Stimulated activated CD4-positive, alpha-beta T cell treated with anti-CD3 and anti-CD28 coated beads, Interleukin-12 subunit alpha, Interleukin-12 subunit beta, amount 100 ng/mL, for 4 hours (primary cell): ENCODE data around the gene RIMBP2.

Experiments
- DNase-seq: peaks from one replicate; pipeline ENCODE4 v3.0.0-alpha.2; 2020

Gene RIMBP2

GRCh38 chr12:130435826-130436225, 280.3 kb downstream of the RIMBP2 start:
- no peak for DNase-seq

- no peak for DNase-seq
Measured at GRCh38 chr12:130435331-130435730, 280.8 kb downstream of the RIMBP2 start.

DNA sequence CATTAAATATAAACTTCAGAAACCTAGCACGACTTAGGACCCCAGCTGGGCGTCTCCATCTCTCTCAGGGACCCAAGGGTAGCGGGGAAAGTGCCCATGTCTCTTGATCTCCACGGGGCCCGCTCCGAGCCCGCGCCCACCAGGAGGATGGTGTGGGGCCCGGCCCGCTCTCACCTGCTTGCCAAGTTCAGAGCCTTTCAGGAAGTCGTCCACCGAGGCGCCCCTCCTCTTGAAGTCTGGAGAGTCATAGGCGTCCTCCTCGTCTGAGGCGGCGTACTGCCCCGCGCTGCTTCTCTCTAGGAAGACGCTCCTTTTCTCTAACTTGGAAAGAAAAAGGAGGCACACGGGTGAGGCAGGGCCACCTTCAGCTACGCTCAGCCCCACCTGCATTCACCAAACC, 281.5 kb downstream of the RIMBP2 start:
- no peak for DNase-seq

DNA sequence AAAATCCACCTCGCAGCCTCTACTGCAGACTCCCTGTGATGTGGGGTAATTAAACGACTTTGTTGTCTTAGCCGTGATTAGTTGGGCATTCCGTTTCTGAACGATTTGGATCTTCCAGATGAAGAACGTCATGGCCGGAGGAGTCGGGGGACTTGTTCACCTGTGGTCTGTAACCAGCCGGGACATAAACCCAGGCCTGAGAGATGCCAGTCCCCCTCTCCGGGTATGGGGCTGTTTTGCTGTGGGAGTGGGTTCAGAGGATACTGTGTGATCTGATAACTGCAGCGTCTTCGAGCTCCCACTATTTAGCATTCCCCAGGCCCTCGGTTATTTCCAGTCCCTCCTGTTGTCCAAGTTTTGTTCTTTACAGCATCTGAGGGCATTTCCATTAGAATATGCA, 282.3 kb downstream of the RIMBP2 start:
- DNase-seq: no peak

DNA sequence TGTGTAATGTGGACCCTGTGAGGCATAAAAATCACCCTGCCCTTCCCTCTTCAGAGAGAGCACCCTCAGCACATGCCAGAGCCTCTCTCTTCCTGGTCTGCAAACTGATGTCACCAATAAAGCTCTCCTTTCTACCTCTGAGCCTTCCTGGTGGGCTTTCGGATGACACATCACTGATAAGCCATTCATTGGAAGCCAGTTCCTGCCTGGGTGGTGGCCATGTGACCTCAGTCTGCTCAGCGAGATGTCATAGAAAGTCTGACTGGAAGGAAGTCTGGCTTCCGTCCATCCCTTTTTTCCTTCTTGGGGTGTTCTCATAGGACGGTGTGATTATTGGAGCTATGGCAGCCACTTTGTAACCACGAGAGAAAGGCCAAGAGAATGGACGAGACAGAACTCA, 282.7 kb downstream of the RIMBP2 start:
- no peak for DNase-seq

DNA sequence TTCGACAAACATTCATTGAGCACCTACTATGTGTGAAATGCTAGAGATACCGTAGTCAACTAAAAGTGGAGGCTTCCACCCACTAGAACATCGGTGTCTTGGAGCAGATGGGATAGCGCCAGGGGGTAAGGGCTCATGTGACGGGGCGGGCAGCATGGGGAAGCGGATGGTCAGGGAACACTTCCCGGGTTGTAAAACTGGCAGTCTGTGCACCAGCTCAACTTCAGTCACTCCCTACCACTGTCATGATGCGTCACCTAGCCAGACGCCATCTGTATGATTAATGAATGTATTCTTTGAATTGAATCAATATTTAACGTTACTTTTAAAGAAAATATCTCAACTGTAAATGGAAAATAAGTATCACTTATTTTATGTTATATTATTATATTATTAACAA, 284.9 kb downstream of the RIMBP2 start:
- DNase-seq: no peak

DNA sequence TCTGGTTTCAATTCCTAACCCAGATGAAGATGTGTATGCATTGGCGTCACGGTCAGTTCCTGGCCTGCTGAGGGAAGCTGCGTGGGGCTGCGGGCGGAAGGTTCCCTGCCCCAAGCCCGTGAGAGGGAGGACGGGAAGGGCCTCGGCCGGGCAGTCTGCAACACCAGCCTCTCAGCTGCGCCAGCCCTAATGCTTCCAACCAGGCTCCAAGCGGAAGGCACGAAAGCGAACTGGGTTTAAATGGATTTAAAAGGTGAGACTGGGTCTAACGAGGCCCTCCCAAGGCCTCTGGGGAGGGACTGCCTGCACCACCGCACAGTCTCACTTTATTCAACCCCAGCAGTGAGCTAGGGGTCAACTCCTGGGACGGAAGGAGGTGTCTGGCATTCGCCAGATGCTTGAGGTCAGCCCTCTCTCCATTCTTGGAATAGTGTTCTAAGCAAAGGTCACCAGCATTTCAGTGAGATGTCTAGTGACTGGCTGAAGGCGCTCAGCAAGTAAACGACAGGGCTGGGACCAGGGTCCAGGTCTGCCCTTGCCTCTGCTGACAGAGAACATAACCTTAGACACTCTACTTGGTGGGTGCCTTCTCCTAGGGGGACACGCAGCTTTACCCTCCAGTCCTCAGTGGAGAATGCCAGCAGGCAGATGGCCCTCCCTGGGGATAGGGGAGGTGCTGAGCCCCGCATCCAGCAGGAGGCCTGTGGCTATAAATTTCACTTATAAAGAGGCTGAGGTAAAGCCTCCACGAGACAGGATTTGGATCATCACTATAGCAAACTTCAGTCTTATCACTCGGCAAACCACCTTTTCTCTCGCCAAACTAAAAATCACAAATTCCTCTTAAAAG, 286.2 kb downstream of the RIMBP2 start:
- no peak for DNase-seq

DNA sequence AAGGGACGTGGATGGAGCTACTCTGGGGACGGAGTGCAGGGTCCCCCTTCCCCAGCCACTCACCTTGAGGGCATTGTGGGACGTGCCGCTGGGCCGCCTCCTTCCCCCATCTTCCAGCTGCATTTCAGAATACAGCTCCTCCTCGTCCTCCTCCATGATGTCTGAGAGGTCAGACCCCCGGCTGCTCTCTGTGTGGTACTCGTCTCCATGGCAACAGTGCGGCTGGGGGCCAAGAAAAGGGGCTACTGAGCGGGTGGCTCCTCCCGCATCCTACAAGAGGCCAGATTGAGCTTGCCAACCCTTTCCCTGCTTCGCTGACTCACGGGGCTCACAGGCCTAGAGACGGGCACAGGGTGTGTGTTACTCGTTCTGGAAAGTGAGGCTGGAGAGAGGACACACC, 288.0 kb downstream of the RIMBP2 start:
- DNase-seq: no peak

DNA sequence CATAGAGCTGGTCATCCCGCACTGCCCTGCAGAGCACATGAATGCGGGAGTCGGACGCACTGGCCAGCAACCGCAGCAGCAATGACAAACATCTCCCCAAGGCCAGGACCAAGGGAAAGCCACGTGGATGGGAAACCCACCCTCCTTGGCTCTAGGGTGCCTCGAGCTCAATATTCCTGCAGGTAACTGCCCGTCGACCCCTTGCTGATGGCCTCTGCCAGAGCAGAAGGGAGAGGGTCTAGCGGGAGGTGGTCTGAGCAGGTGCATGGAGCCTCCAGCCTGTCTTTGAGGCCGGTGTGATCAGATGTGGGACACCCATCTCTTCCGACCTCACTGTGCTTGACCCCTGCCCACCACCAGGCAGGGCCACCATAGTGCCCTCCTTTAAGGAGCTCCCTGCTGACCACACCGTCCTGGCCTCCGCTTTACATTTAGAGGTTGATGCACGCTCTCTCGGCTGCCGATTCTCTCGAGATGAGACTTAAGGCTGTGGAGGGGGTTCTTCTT, 288.7 kb downstream of the RIMBP2 start:
- DNase-seq: no peak

DNA sequence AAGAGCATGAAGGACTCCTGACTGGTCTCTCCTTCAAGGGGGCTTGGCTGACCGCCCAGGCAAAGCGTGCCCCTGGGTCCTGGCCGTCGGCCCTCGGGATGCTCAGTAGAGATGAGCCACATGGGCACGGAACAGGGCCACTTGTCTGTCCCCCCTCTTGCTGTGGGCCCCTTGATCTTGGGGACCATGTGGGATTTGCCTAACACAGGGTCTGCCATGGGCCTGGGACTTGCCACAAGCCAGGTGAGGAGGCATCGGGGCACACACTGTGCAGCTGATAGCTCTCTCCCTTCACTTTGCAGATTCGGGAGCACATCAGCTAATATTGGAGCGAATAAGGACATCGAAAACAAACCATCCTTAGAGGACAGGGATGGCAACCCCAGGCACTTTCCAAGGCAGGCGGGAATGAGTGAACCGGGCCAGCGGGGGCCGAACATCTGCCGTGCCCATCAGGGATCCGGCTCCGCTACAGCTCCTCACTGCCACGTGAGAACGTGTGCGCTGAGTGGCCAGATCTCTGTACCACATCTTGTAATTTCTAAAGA, 290.3 kb downstream of the RIMBP2 start:
- no peak for DNase-seq

- DNase-seq: no peak
Measured at GRCh38 chr12:130424858-130425697, 291.0 kb downstream of the RIMBP2 start.

- no peak for DNase-seq
Measured at GRCh38 chr12:130423991-130424857, 291.9 kb downstream of the RIMBP2 start.

DNA sequence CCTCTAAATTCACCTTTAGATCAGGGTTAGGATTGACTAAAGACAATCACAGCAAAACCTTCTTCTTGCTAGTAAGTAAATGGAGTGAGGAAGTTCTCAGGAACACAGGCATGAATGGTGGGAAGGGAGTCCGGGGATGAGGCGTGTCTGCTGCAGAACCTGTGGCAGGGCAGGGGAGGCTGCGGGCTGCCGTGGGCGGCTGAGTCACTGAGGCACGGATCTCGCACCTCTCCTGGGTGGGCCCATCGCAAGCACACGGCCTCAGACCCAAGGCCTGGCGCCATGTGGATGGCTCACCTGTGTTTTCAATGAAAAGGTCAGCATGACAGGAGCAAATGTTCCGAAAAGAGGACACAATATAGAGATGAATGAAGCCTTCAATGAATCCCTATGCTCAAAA, 293.0 kb downstream of the RIMBP2 start:
- DNase-seq: no peak

- no peak for DNase-seq
Measured at GRCh38 chr12:130422676-130423075, 293.4 kb downstream of the RIMBP2 start.

DNA sequence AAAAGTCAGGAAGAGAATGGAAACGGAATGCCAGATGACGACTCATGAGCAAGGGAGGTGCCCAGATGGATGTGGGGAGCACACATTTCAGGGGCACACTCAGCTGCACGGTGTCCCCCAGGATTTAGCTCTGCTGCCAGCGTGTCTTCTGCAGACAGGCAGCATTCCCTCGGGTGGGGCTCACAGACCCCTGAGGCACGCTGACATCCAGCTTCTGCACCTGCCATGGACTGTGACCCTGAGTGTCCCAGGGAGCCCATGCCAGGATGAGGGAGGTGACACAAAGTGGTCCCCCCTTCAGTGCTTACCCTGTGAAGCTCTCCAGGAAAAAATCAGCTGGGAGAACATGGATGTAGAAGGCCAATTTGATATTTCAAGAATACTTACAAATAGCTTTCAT, 294.2 kb downstream of the RIMBP2 start:
- no peak for DNase-seq

GRCh38 chr12:130420071-130420470, 296.0 kb downstream of the RIMBP2 start:
- DNase-seq: no peak

DNA sequence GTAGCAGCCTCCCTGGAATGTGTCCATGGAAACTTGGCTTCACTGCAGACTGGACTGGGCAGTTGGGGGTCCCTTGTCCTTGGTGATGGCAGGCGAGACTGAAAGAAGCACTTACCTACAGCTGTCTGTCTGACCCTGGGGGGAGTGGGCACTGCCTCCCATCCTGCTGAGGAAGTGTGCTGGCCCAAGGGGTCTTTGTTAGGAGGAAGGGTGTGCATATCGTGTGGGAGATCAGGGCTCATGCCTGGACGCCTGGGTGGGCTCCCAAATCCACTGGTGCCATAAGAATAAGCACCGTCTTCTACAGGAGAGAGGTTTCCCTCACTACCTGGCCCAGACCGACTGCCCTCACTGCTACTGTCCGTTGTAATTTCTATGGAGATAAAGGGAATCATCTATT, 297.0 kb downstream of the RIMBP2 start:
- DNase-seq: no peak

GRCh38 chr12:130418251-130418650, 297.8 kb downstream of the RIMBP2 start:
- no peak for DNase-seq

- no peak for DNase-seq
Measured at GRCh38 chr12:130414381-130414780, 301.7 kb downstream of the RIMBP2 start.

GRCh38 chr12:130413909-130414308, 302.2 kb downstream of the RIMBP2 start:
- no peak for DNase-seq

DNA sequence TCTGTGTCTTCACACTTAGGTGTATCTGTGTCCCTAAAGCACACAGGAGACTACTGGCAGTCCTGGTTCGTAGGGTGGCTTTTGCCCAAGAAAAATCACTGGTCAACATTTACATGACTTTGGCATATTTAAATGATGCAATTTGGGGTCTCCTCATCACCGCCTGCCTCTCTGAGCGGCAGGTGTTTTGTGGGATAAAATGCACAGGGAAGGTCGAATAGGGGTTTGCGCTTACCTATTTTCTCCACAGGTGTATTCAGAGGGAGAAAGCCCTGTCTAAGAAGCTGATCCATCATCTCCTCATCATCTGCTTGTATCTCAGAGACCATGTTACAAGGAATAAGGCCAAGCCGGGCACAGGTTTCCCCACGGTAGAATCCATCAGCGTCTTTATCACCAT, 303.7 kb downstream of the RIMBP2 start:
- DNase-seq: no peak

DNA sequence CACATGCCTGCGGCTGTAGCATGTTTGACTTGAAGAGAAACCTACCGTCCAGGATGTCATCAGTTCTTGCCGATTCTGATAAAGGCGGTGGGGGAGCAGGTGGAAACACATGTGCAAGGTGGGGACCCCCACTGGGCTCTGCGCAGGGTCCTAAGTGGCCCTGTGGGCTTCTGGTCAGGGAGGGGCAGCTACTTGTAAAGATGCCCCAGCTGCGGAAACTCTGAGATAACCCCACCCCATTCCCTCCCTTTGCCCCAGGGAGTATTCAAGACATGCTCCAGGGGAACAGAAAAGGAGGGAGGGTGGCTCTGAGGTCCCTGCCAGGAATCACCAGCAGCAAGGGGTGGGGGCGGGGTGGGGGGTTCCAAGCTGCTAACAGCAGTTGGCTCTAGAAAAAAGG, 310.8 kb downstream of the RIMBP2 start:
- DNase-seq: no peak

DNA sequence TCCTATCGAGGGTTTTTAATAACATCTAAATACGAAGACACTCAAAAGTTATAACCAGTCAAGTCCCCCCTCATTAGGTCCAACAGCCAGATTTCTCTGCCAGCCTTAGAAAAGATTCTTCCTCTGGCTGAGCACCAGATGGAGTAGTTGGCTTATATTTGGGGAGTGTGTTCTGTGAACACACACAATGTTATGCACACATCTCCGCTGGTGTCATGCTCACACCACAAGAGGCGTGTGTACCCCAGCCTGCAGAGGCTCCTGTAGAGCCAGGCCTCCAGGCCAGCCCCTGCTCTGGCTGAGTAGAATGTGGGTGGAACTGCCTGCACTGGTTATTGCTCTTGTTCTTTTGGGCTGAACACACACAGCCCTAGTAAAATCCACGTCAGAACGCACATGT, 314.4 kb downstream of the RIMBP2 start:
- no peak for DNase-seq
